Activated CD8-positive, alpha-beta memory T cell treated with anti-CD3 and anti-CD28 coated beads, Interleukin-2, amount 50 U/mL, for 1 hour (primary cell): ENCODE measurements around the gene TAGLN.

Experiments used
- DNase-seq: peaks from one replicate; pipeline ENCODE4 v3.0.0-alpha.2; 2020; ENCODE audit errors: extremely low read depth

Gene TAGLN

GRCh38 chr11:117230286-117230961, 31.3 kb downstream of the TAGLN start:
- DNase-seq = no peak

- DNase-seq = no peak
Measured at GRCh38 chr11:117230999-117231841, 32.0 kb downstream of the TAGLN start.

GRCh38 chr11:117231842-117232091, 32.6 kb downstream of the TAGLN start, which contains the start of gene PCSK7:
TSS of gene PCSK7 (minus strand) at chr11:117232073. CDS start at chr11:117229844, 2,229 bp downstream.
- no peak for DNase-seq

GRCh38 chr11:117232092-117232878, 33.1 kb downstream of the TAGLN start, which contains the start of gene RNF214:
TSS of gene RNF214 (plus strand) at chr11:117232671. CDS start at chr11:117234273, 1,602 bp downstream.
- DNase-seq = no peak

GRCh38 chr11:117232911-117233409, 33.8 kb downstream of the TAGLN start:
- DNase-seq = no peak

- no peak for DNase-seq
Measured at GRCh38 chr11:117238221-117238620, 39.1 kb downstream of the TAGLN start.

GRCh38 chr11:117239295-117239694, 40.1 kb downstream of the TAGLN start:
- no peak for DNase-seq

- no peak for DNase-seq
Measured at GRCh38 chr11:117248341-117248740, 49.2 kb downstream of the TAGLN start.

- DNase-seq = no peak
Measured at GRCh38 chr11:117249571-117249970, 50.4 kb downstream of the TAGLN start.

GRCh38 chr11:117251506-117251905, 52.3 kb downstream of the TAGLN start:
- DNase-seq = no peak

- no peak for DNase-seq
Measured at GRCh38 chr11:117255966-117256365, 56.8 kb downstream of the TAGLN start.

GRCh38 chr11:117256573-117256972, 57.4 kb downstream of the TAGLN start:
- no peak for DNase-seq
